MCF 10A (cell line): Measurements from ENCODE around the gene ZBTB7C. TPM values are rescaled to one million over a fixed set of nuclear protein-coding genes. Genes with fewer than 3 reads are reported as not detected.

ENCODE experiments used
- BruUV-seq: library from RNA; stranded (reverse); fragments of 400-500 nt; replicated peaks from 2 replicates; lab custom pipeline; 2021; lab: Mats Ljungman, UMichigan
- CTCF ChIA-PET: fragments of 300-600 bp; sonication (Branson Sonifier 250); formaldehyde crosslinking; extraction: SDS; loops from one replicate; lab custom pipeline; 2021; ENCODE audit warnings: antibody characterized with exemption, inconsistent platforms; lab: Yijun Ruan, JAX
- POLR2A ChIA-PET: fragments of 300-600, 350-650 bp; sonication (Branson Sonifier 250); formaldehyde crosslinking; extraction: SDS; loops from one replicate; lab custom pipeline; 2020; ENCODE audit warnings: antibody characterized with exemption, inconsistent platforms; lab: Yijun Ruan, JAX
- DNase-seq: peaks from one replicate; pipeline ENCODE4 v3.0.0-alpha.2; 2018; ENCODE audit not compliant: unreplicated experiment
- H3K27ac Mint-ChIP-seq: one replicate; pipeline ENCODE4 v1.8.0; 2022; ENCODE audit warnings: mild to moderate bottlenecking, low read depth, mixed read lengths; ENCODE audit not compliant: unreplicated experiment
- H3K27me3 Mint-ChIP-seq: one replicate; pipeline ENCODE4 v1.8.0; 2022; ENCODE audit warnings: mixed read lengths; ENCODE audit not compliant: insufficient read depth, unreplicated experiment
- H3K36me3 Mint-ChIP-seq: one replicate; pipeline ENCODE4 v1.8.0; 2022; ENCODE audit warnings: mild to moderate bottlenecking, moderate library complexity, mixed read lengths; ENCODE audit not compliant: insufficient read depth, unreplicated experiment
- H3K4me1 Mint-ChIP-seq: one replicate; pipeline ENCODE4 v1.8.0; 2022; ENCODE audit warnings: mixed read lengths; ENCODE audit not compliant: insufficient read depth, unreplicated experiment
- H3K4me3 Mint-ChIP-seq: one replicate; pipeline ENCODE4 v1.8.0; 2022; ENCODE audit warnings: mild to moderate bottlenecking, moderate library complexity, mixed read lengths; ENCODE audit not compliant: unreplicated experiment
- H3K9me3 Mint-ChIP-seq: one replicate; pipeline ENCODE4 v1.8.0; 2022; ENCODE audit warnings: mixed read lengths; ENCODE audit not compliant: unreplicated experiment
- CTCF ChIP-seq: fragments of 200-600 bp; IDR thresholded peaks from one replicate; pipeline ENCODE4 v1.8.0; 2022; ENCODE audit warnings: antibody characterized with exemption, mild to moderate bottlenecking; ENCODE audit not compliant: unreplicated experiment
- intact Hi-C: fragments of 100-400 bp; cut with micrococcal nuclease; formaldehyde crosslinking; loops from 2 replicates; pipeline ENCODE4 v1.14.1; 2022
- total RNA-seq: library from RNA; stranded (reverse); gene quantifications from 2 replicates; pipeline ENCODE4 v1.2.3, GENCODE V29; 2022

ZBTB7C gene
- total RNA-seq, 1 experiment from 2014 or later, result 0.42 TPM

- intact Hi-C loops, result loop anchor here (5.0 kb wide), 1 partner anchor 88 kb away; no protein-coding TSS in a partner anchor
- H3K4me1 Mint-ChIP-seq, result peaks cover 41% of the 10 kb centered on the region
- H3K27ac Mint-ChIP-seq, result no peak overlapping the region
- BruUV-seq, result no TSS peak
- CTCF ChIA-PET, result interaction anchor here (0.5 to 1.0 kb wide), 2 partner anchors 14 to 295 kb away, joined by 3 to 4 read pairs; no protein-coding TSS in a partner anchor
- DNase-seq, result peak; percentile 30
- TF ChIP-seq CTCF, result no peak
- H3K9me3 Mint-ChIP-seq, result no peaks in the 10 kb centered on the region
- H3K27me3 Mint-ChIP-seq, result no peaks in the 10 kb centered on the region
- H3K36me3 Mint-ChIP-seq, result no peaks in the 10 kb centered on the region
- H3K4me3 Mint-ChIP-seq, result no peak overlapping the region
- POLR2A ChIA-PET, result no interaction called here
Measured at GRCh38 chr18:48324651-48325050, 84.5 kb downstream of the ZBTB7C start.

- no TSS peak for BruUV-seq
- Mint-ChIP-seq H3K27me3 (no peaks in the 10 kb centered on the region), H3K36me3 (no peaks in the 10 kb centered on the region), H3K4me3 (no peak overlapping the region), H3K9me3 (no peaks in the 10 kb centered on the region), H3K4me1 (peaks cover 35% of the 10 kb centered on the region), H3K27ac (no peak overlapping the region)
- POLR2A ChIA-PET, result no interaction called here
- no peak for DNase-seq
- TF ChIP-seq CTCF, result no peak
- CTCF ChIA-PET, result no interaction called here
- intact Hi-C loops, result no loop called here
Measured at GRCh38 chr18:48323151-48323550, 86.0 kb downstream of the ZBTB7C start.

- intact Hi-C loops, result no loop called here
- Mint-ChIP-seq H3K4me1 (peaks cover 23% of the 10 kb centered on the region), H3K4me3 (no peak overlapping the region), H3K36me3 (no peaks in the 10 kb centered on the region), H3K9me3 (no peaks in the 10 kb centered on the region), H3K27ac (no peak overlapping the region), H3K27me3 (no peaks in the 10 kb centered on the region)
- ChIA-PET POLR2A (no interaction called here), CTCF (interaction anchor here (0.8 kb wide), 1 partner anchor 291 kb away, joined by 4 read pairs; no protein-coding TSS in a partner anchor)
- no TSS peak for BruUV-seq
- no peak for DNase-seq
- TF ChIP-seq CTCF, result no peak
Measured at GRCh38 chr18:48321536-48321935, 87.6 kb downstream of the ZBTB7C start.

DNA sequence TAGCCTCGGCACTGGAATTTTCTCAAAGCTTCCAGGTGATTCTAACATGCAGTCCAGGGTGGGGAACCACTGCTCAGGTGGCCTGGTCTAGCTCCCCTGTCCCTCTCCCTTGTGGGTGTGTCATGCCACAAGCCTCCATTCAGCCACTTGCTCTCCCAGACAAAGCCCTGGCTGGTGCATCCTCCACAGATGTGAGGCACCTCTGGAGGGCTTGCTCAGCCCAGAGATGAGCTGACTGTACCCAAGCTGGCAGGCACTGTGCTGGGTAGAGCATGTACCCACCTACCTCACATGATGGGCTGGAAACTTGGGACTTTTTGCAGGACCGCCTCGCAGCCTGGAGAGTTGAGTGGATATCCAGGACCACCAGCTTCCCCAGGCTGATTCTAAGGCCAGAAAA is 88.1 kb downstream of the ZBTB7C start:
- Mint-ChIP-seq H3K27me3 (no peaks in the 10 kb centered on the region), H3K4me1 (peaks cover 21% of the 10 kb centered on the region), H3K27ac (no peak overlapping the region), H3K9me3 (no peaks in the 10 kb centered on the region), H3K4me3 (no peak overlapping the region), H3K36me3 (no peaks in the 10 kb centered on the region)
- no peak for DNase-seq
- no peak for TF ChIP-seq CTCF
- intact Hi-C loops, result no loop called here
- ChIA-PET POLR2A (no interaction called here), CTCF (interaction anchor here (0.6 to 0.8 kb wide), 2 partner anchors 264 to 290 kb away, joined by 3 to 4 read pairs; no protein-coding TSS in a partner anchor)
- BruUV-seq, result no TSS peak
